Transverse colon (tissue), 4 donors: ENCODE results near the gene CYFIP1.

ENCODE experiments used
- CTCF ChIP-seq, 5 experiments: fragments of 200-600 bp in 3 of 5; fragments of 450-650 bp in 2 of 5; sonication (generic) in 3 of 5; IDR thresholded peaks; 1 replicate in 2 of 5; 2 replicates in 3 of 5; pipeline ENCODE4 v1.5.1; 2016 to 2017; ENCODE audit warnings: antibody characterized with exemption in 5 of 5, inconsistent platforms in 3 of 5, mild to moderate bottlenecking in 2 of 5, moderate library complexity in 1 of 5
- POLR2A ChIP-seq: fragments of 450-650 bp; IDR thresholded peaks from one replicate; pipeline ENCODE4 v1.6.1; 2016; ENCODE audit warnings: antibody characterized with exemption, mild to moderate bottlenecking, moderate library complexity
- POLR2AphosphoS5 ChIP-seq, 3 donors: sonication (generic); formaldehyde crosslinking; IDR thresholded peaks; one replicate each; pipeline ENCODE4 v1.6.1; 2016; ENCODE audit warnings: antibody characterized with exemption in 3 of 3

- TF ChIP-seq CTCF (IDR thresholded peaks at IDR 0.05) (no peak), POLR2A (no peak), POLR2AphosphoS5 (IDR thresholded peaks at IDR 0.05) (no peak)
Observed at GRCh38 chr15:22969489-22969888, 10.7 kb downstream of the CYFIP1 start.
